T follicular helper cell (primary cell): ENCODE results near the gene CELSR1.
A peak's percentile ranks its signal among the peaks of the same experiment; 100 is the strongest.

Experiments used
- DNase-seq: peaks from one replicate; pipeline ENCODE4 v3.0.0-alpha.2; 2020; ENCODE audit warnings: low read depth

The CELSR1 gene

GRCh38 chr22:46557736-46558480 is 20.5 kb upstream of the CELSR1 start:
- DNase-seq, result no peak

GRCh38 chr22:46556775-46557174 is 19.4 kb upstream of the CELSR1 start:
- no peak for DNase-seq

GRCh38 chr22:46553189-46553588 is 15.8 kb upstream of the CELSR1 start:
- no peak for DNase-seq

- DNase-seq, result no peak
These were observed 14.6 kb upstream of the CELSR1 start for GRCh38 chr22:46551996-46552395.

GRCh38 chr22:46551321-46551720 is 13.9 kb upstream of the CELSR1 start:
- DNase-seq, result no peak

GRCh38 chr22:46549971-46550641 is 12.7 kb upstream of the CELSR1 start:
- no peak for DNase-seq

GRCh38 chr22:46549563-46549840 is 12.1 kb upstream of the CELSR1 start:
- DNase-seq, result no peak

GRCh38 chr22:46547883-46548244 is 10.4 kb upstream of the CELSR1 start:
- no peak for DNase-seq

GRCh38 chr22:46547179-46547882 is 9.9 kb upstream of the CELSR1 start:
- no peak for DNase-seq

GRCh38 chr22:46546466-46547178 is 9.2 kb upstream of the CELSR1 start:
- no peak for DNase-seq

GRCh38 chr22:46545086-46545792 is 7.8 kb upstream of the CELSR1 start:
- DNase-seq, result no peak

- peak; percentile 43 for DNase-seq
These were observed 4.9 kb upstream of the CELSR1 start for GRCh38 chr22:46542011-46542985.

- DNase-seq, result no peak
These were observed 4.1 kb upstream of the CELSR1 start for GRCh38 chr22:46541536-46541935.

GRCh38 chr22:46540874-46541273 is 3.5 kb upstream of the CELSR1 start:
- DNase-seq, result no peak

GRCh38 chr22:46539169-46539568 is 1.7 kb upstream of the CELSR1 start:
- no peak for DNase-seq

GRCh38 chr22:46538814-46539160 is 1.4 kb upstream of the CELSR1 start:
- no peak for DNase-seq

- no peak for DNase-seq
These were observed 760 bp upstream of the CELSR1 start for GRCh38 chr22:46537946-46538813.

GRCh38 chr22:46536537-46537224 is 739 bp downstream of the CELSR1 start:
- DNase-seq, result no peak

GRCh38 chr22:46535876-46536536 is 1.4 kb downstream of the CELSR1 start:
- DNase-seq, result no peak
